ENCODE data around the gene DENND11. TPM values are rescaled to one million over a fixed set of nuclear protein-coding genes. Genes with fewer than 3 reads are reported as not detected.

The DENND11 gene
- total RNA-seq, 2 donors from 2014 or later = 32.3 to 38.1 TPM

GRCh38 chr7:141664450-141664849, 37.5 kb downstream of the DENND11 start:
- peak; percentile 57 for DNase-seq
- Histone ChIP-seq H3K27ac (no peak overlapping the region), H3K4me3 (no peak overlapping the region), H3K4me1 (peaks cover 8% of the 10 kb centered on the region), H3K27me3 (no peaks in the 10 kb centered on the region), H3K9ac (ENCODE audit: low read depth in 2 of 2, low read length in 2 of 2) (peak overlapping the region in 1 of 2 donors; percentile 55), H3K9me3 (no peaks in the 10 kb centered on the region), H3K36me3 (no peaks in the 10 kb centered on the region)
- no peak for TF ChIP-seq CTCF (IDR thresholded peaks at IDR 0.05)
- intact Hi-C loops (cut with DNase I) = no loop called here

GRCh38 chr7:141663081-141663849, 38.7 kb downstream of the DENND11 start:
- Histone ChIP-seq H3K4me1 (peaks cover 8% of the 10 kb centered on the region), H3K27me3 (no peaks in the 10 kb centered on the region), H3K9me3 (no peaks in the 10 kb centered on the region), H3K27ac (peak overlapping the region; percentile 74), H3K4me3 (no peak overlapping the region), H3K9ac (ENCODE audit: low read depth in 2 of 2, low read length in 2 of 2) (peak overlapping the region in 1 of 2 donors; percentile 55), H3K36me3 (no peaks in the 10 kb centered on the region)
- TF ChIP-seq CTCF (IDR thresholded peaks at IDR 0.05) = no peak
- intact Hi-C loops (cut with DNase I) = no loop called here
- DNase-seq = peak; percentile 75

GRCh38 chr7:141660259-141660658, 41.7 kb downstream of the DENND11 start:
- no peaks in the 10 kb centered on the region for H3K27me3 ChIP-seq
- DNase-seq = no peak
- H3K4me1 ChIP-seq = peaks cover 8% of the 10 kb centered on the region
- H3K9ac ChIP-seq (ENCODE audit: low read depth in 2 of 2, low read length in 2 of 2) = no peak overlapping the region
- TF ChIP-seq CTCF (IDR thresholded peaks at IDR 0.05) = no peak
- H3K4me3 ChIP-seq = no peak overlapping the region
- intact Hi-C loops (cut with DNase I) = no loop called here
- H3K9me3 ChIP-seq = no peaks in the 10 kb centered on the region
- H3K27ac ChIP-seq = no peak overlapping the region
- H3K36me3 ChIP-seq = no peaks in the 10 kb centered on the region

GRCh38 chr7:141659501-141659900, 42.5 kb downstream of the DENND11 start:
- TF ChIP-seq CTCF (IDR thresholded peaks at IDR 0.05) = no peak
- H3K9ac ChIP-seq (ENCODE audit: low read depth in 2 of 2, low read length in 2 of 2) = no peak overlapping the region
- DNase-seq = no peak
- intact Hi-C loops (cut with DNase I) = loop anchor here (5.0 kb wide), 1 partner anchor 78 kb away; the partner anchor contains the start of gene SSBP1
- no peaks in the 10 kb centered on the region for H3K27me3 ChIP-seq
- no peaks in the 10 kb centered on the region for H3K36me3 ChIP-seq
- H3K4me3 ChIP-seq = no peak overlapping the region
- no peaks in the 10 kb centered on the region for H3K9me3 ChIP-seq
- H3K4me1 ChIP-seq = peaks cover 8% of the 10 kb centered on the region
- H3K27ac ChIP-seq = no peak overlapping the region

DNA sequence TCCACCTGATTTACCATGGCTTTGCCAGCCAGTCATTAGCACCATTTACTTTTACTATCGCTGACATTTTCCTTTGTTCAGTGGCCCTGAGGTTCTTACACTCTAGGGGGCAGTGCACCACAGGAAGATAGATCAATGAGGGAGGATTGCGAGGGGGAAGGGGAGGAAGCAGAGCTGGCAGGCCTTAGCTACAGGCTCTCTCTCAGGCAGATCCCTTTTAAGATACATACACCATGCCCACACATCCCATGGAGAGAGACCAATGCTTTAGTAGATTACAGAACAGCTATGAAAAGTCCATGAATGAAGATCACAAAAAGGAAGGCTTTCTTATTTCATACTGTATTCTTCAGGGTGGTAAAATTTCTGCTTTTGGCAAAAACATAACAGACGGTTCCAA, 47.4 kb downstream of the DENND11 start:
- Histone ChIP-seq H3K9me3 (no peaks in the 10 kb centered on the region), H3K4me3 (no peak overlapping the region), H3K27ac (no peak overlapping the region), H3K9ac (ENCODE audit: low read depth in 2 of 2, low read length in 2 of 2) (no peak overlapping the region), H3K27me3 (no peaks in the 10 kb centered on the region), H3K36me3 (no peaks in the 10 kb centered on the region), H3K4me1 (no peaks in the 10 kb centered on the region)
- peak; percentile 71 for DNase-seq
- intact Hi-C loops (cut with DNase I) = no loop called here
- TF ChIP-seq CTCF (IDR thresholded peaks at IDR 0.05) = peak; percentile 55
